Gastrocnemius medialis (tissue), 4 donors: ENCODE data around the gene TP63. TPM values are rescaled to one million over a fixed set of nuclear protein-coding genes. Genes with fewer than 3 reads are reported as not detected.

Source experiments
- ATAC-seq, 2 donors: fragments of 150-250 bp; one replicate each; pipeline ENCODE4 v1.9.1; 2016
- DNase-seq, 2 donors: peaks; one replicate each; pipeline ENCODE4 v3.0.0-alpha.2; 2019
- H3K27ac ChIP-seq, 4 donors: fragments of 200-600 bp; sonication (generic); 1 replicate in 1 of 4; 2 replicates in 3 of 4; pipeline ENCODE4 v1.5.1; 2016 to 2018; ENCODE audit warnings: mild to moderate bottlenecking in 2 of 4, moderate library complexity in 1 of 4
- H3K27me3 ChIP-seq, 3 donors: fragments of 200-600 bp; sonication (generic) in 2 of 3; 1 replicate in 1 of 3; 2 replicates in 2 of 3; pipeline versions ENCODE4 v1.5.1 to v1.6.0; 2016 to 2019; ENCODE audit warnings: mild to moderate bottlenecking in 1 of 3, moderate library complexity in 1 of 3
- H3K36me3 ChIP-seq, 2 donors: fragments of 200-600 bp; sonication (generic) in 1 of 2; one replicate each; pipeline ENCODE4 v1.5.1; 2017 to 2018
- H3K4me1 ChIP-seq, 2 donors: fragments of 200-600 bp; sonication (generic) in 1 of 2; one replicate each; pipeline ENCODE4 v1.5.1; 2016 to 2017; ENCODE audit warnings: mild to moderate bottlenecking in 2 of 2
- H3K4me3 ChIP-seq, 4 donors: fragments of 200-600 bp; sonication (generic) in 3 of 4; 1 replicate in 1 of 4; 2 replicates in 3 of 4; pipeline ENCODE4 v1.5.1; 2016 to 2019; ENCODE audit warnings: mild to moderate bottlenecking in 2 of 4
- H3K9me3 ChIP-seq, 3 donors: fragments of 200-600 bp; sonication (generic) in 2 of 3; 1 replicate in 1 of 3; 2 replicates in 2 of 3; pipeline ENCODE4 v1.5.1; 2016 to 2019
- CTCF ChIP-seq, 5 experiments: fragments of 450-650 bp in 3 of 5; fragments of 200-600 bp in 2 of 5; sonication (generic) in 2 of 5; IDR thresholded peaks in 4 of 5; conservative IDR thresholded peaks in 1 of 5; 1 replicate in 4 of 5; 2 replicates in 1 of 5; pipeline ENCODE4 v1.5.1; 2016 to 2019; ENCODE audit warnings: antibody characterized with exemption in 5 of 5, mild to moderate bottlenecking in 3 of 5, moderate library complexity in 3 of 5
- POLR2A ChIP-seq, 2 donors: fragments of 450-650 bp; IDR thresholded peaks; one replicate each; pipeline ENCODE4 v1.6.1; 2017; ENCODE audit warnings: antibody characterized with exemption in 2 of 2, mild to moderate bottlenecking in 2 of 2, moderate library complexity in 2 of 2
- in situ Hi-C, 4 donors: fragments of 200-750 bp; cut with MboI; loops; one replicate each; pipeline versions ENCODE4 v1.15.0 to v1.8.0; 2017; ENCODE audit warnings: low sequenced_read_pairs in 4 of 4
- intact Hi-C: fragments of 100-400 bp; cut with DNase I; formaldehyde crosslinking; loops from one replicate; pipeline ENCODE4 v1.15.1; 2023; ENCODE audit warnings: low total_unique reads
- total RNA-seq, 4 donors: library from RNA; depleted of rRNA; stranded (reverse); fragments of >200 nt; gene quantifications; one replicate each; pipeline versions ENCODE4 v1.1.0 to v1.2.3, GENCODE V29; 2016

Gene TP63
- total RNA-seq, 4 donors from 2014 or later = 5.2 to 38.8 (median 25.8) TPM

- Histone ChIP-seq H3K4me3 (no peak overlapping the region), H3K27ac (peak overlapping the region; percentile 55 to 89 (median 76)), H3K27me3 (no peaks in the 10 kb centered on the region), H3K36me3 (no peaks in the 10 kb centered on the region), H3K4me1 (peaks cover 53 to 58% of the 10 kb centered on the region in 2 donors), H3K9me3 (no peaks in the 10 kb centered on the region)
- ATAC-seq (peak; percentile 57 to 61), DNase-seq (peak; percentile 57 to 58)
- intact Hi-C loops (loop anchor here (10.0 kb wide), 1 partner anchor 271 kb away; no protein-coding TSS in a partner anchor), in situ Hi-C loops (loop anchor here in 2 of 4 donors (10.0 to 25.0 kb wide), 2 partner anchors 186 to 219 kb away; no protein-coding TSS in a partner anchor)
- TF ChIP-seq POLR2A (IDR thresholded peaks at IDR 0.05) = peak in 1 of 2 donors; percentile 27
- TF ChIP-seq CTCF (IDR thresholded peaks at IDR 0.05 in 4 of 5, conservative IDR thresholded peaks at IDR 0.05 in 1 of 5) = no peak
These were observed 4.9 kb upstream of the TP63 start for GRCh38 chr3:189626286-189626685.

- TF ChIP-seq CTCF (IDR thresholded peaks at IDR 0.05 in 4 of 5, conservative IDR thresholded peaks at IDR 0.05 in 1 of 5) = no peak
- no peak for TF ChIP-seq POLR2A (IDR thresholded peaks at IDR 0.05)
- Histone ChIP-seq H3K4me3 (peak overlapping the region; percentile 47 to 58 (median 55)), H3K27me3 (no peaks in the 10 kb centered on the region), H3K27ac (peak overlapping the region; percentile 84 to 89 (median 86)), H3K4me1 (peaks cover 51 to 57% of the 10 kb centered on the region in 2 donors), H3K9me3 (no peaks in the 10 kb centered on the region), H3K36me3 (no peaks in the 10 kb centered on the region)
- in situ Hi-C loops = loop anchor here in 2 of 4 donors (10.0 to 25.0 kb wide), 2 partner anchors 182 to 215 kb away; no protein-coding TSS in a partner anchor
- no peak for DNase-seq
- ATAC-seq = peak; percentile 36 to 42
- intact Hi-C loops = loop anchor here (2.0 to 10.0 kb wide), 2 partner anchors 177 to 275 kb away; no protein-coding TSS in a partner anchor
These were observed 1.3 kb upstream of the TP63 start for GRCh38 chr3:189629803-189630455.

GRCh38 chr3:189630767-189631372 lies 319 bp upstream of the TP63 start:
- Histone ChIP-seq H3K36me3 (no peaks in the 10 kb centered on the region), H3K4me3 (peak overlapping the region; percentile 47 to 58 (median 55)), H3K9me3 (no peaks in the 10 kb centered on the region), H3K27me3 (no peaks in the 10 kb centered on the region), H3K27ac (peak overlapping the region; percentile 84 to 89 (median 86)), H3K4me1 (peaks cover 49 to 56% of the 10 kb centered on the region in 2 donors)
- DNase-seq = peak; percentile 47 to 60
- in situ Hi-C loops = loop anchor here in 1 of 4 donors (25.0 kb wide), 1 partner anchor 181 kb away; no protein-coding TSS in a partner anchor
- intact Hi-C loops = loop anchor here (2.0 kb wide), 1 partner anchor 176 kb away; no protein-coding TSS in a partner anchor
- TF ChIP-seq POLR2A (IDR thresholded peaks at IDR 0.05) (peak; percentile 27 to 86), CTCF (IDR thresholded peaks at IDR 0.05 in 4 of 5, conservative IDR thresholded peaks at IDR 0.05 in 1 of 5) (no peak)
- ATAC-seq = peak; percentile 69 to 81

GRCh38 chr3:189631409-189631808 lies 220 bp downstream of the TP63 start:
- no peaks in the 10 kb centered on the region for H3K36me3 ChIP-seq
- intact Hi-C loops (loop anchor here (2.0 kb wide), 1 partner anchor 175 kb away; no protein-coding TSS in a partner anchor), in situ Hi-C loops (loop anchor here in 1 of 4 donors (25.0 kb wide), 1 partner anchor 181 kb away; no protein-coding TSS in a partner anchor)
- DNase-seq = no peak
- H3K27ac ChIP-seq = peak overlapping the region; percentile 84 to 89 (median 86)
- ATAC-seq = peak; percentile 55 to 58
- peak overlapping the region; percentile 47 to 58 (median 55) for H3K4me3 ChIP-seq
- peak in 1 of 5 experiments; percentile 10 for TF ChIP-seq CTCF (IDR thresholded peaks at IDR 0.05 in 4 of 5, conservative IDR thresholded peaks at IDR 0.05 in 1 of 5)
- TF ChIP-seq POLR2A (IDR thresholded peaks at IDR 0.05) = no peak
- H3K4me1 ChIP-seq = peaks cover 45 to 51% of the 10 kb centered on the region in 2 donors
- no peaks in the 10 kb centered on the region for H3K9me3 ChIP-seq
- no peaks in the 10 kb centered on the region for H3K27me3 ChIP-seq
